ENCODE data around the gene FBXW12.

The FBXW12 gene

GRCh38 chr3:48409291-48410201 is 37.5 kb downstream of the FBXW12 start:
- Histone ChIP-seq H4K91ac (ENCODE audit: low read depth, low read length) (no peak overlapping the region), H3K36me3 (ENCODE audit: control insufficient read depth in 1 of 2, insufficient read depth in 2 of 2, low read length in 2 of 2) (peaks cover 95 to 97% of the 10 kb centered on the region in 2 experiments), H4K12ac (ENCODE audit: low read depth, low read length) (no peak overlapping the region), H3K79me1 (ENCODE audit: low read length) (no peaks in the 10 kb centered on the region), H2BK5ac (ENCODE audit: low read depth, low read length, poor library complexity) (no peak overlapping the region), H3K27ac (ENCODE audit: low read depth, low read length) (no peak overlapping the region), H3K14ac (ENCODE audit: low read length) (no peak overlapping the region), H3K18ac (ENCODE audit: low read length) (no peak overlapping the region), H2AK5ac (ENCODE audit: low read length) (no peak overlapping the region), H3K4me2 (ENCODE audit: low read length) (no peak overlapping the region), H2AFZ (ENCODE audit: insufficient read depth, low read length, poor library complexity) (no peak overlapping the region), H3K79me2 (ENCODE audit: control insufficient read depth, insufficient read depth, low read length, poor library complexity) (no peaks in the 10 kb centered on the region), H3K9me3 (ENCODE audit: insufficient read depth, low read depth, low read length) (peaks cover 2% of the 10 kb centered on the region), H3K4me1 (ENCODE audit: control insufficient read depth in 1 of 2, insufficient read depth in 2 of 2, low read length in 2 of 2) (no peaks in the 10 kb centered on the region), H3K27me3 (ENCODE audit: insufficient read depth, low read length) (no peaks in the 10 kb centered on the region), H3K4ac (ENCODE audit: low read depth, low read length) (no peak overlapping the region), H3K23ac (ENCODE audit: low read length) (no peak overlapping the region), H4K8ac (ENCODE audit: low read depth, low read length) (no peak overlapping the region), H3K9ac (ENCODE audit: low read length) (no peak overlapping the region), H2BK12ac (ENCODE audit: low read length) (no peak overlapping the region), H2BK120ac (ENCODE audit: insufficient read depth, low read length, poor library complexity) (no peak overlapping the region), H3K4me3 (ENCODE audit: low read depth, low read length) (no peak overlapping the region)
- DNase-seq = no peak
- WGBS (ENCODE audit: extremely low coverage, insufficient coverage, insufficient read length) = no CpG with 5 or more reads among the region's 31 CpGs

- no peak overlapping the region for H2BK5ac ChIP-seq (ENCODE audit: low read depth, low read length, poor library complexity)
- H3K4ac ChIP-seq (ENCODE audit: low read depth, low read length) = no peak overlapping the region
- no peaks in the 10 kb centered on the region for H3K79me2 ChIP-seq (ENCODE audit: control insufficient read depth, insufficient read depth, low read length, poor library complexity)
- no peaks in the 10 kb centered on the region for H3K27me3 ChIP-seq (ENCODE audit: insufficient read depth, low read length)
- no peak overlapping the region for H4K8ac ChIP-seq (ENCODE audit: low read depth, low read length)
- no peak overlapping the region for H3K27ac ChIP-seq (ENCODE audit: low read depth, low read length)
- no peak overlapping the region for H3K23ac ChIP-seq (ENCODE audit: low read length)
- H3K36me3 ChIP-seq (ENCODE audit: control insufficient read depth in 1 of 2, insufficient read depth in 2 of 2, low read length in 2 of 2) = peaks cover 95 to 97% of the 10 kb centered on the region in 2 experiments
- H3K79me1 ChIP-seq (ENCODE audit: low read length) = no peaks in the 10 kb centered on the region
- no peak overlapping the region for H3K14ac ChIP-seq (ENCODE audit: low read length)
- H2BK120ac ChIP-seq (ENCODE audit: insufficient read depth, low read length, poor library complexity) = no peak overlapping the region
- no peak overlapping the region for H2BK12ac ChIP-seq (ENCODE audit: low read length)
- H3K4me2 ChIP-seq (ENCODE audit: low read length) = no peak overlapping the region
- H2AFZ ChIP-seq (ENCODE audit: insufficient read depth, low read length, poor library complexity) = no peak overlapping the region
- H3K9ac ChIP-seq (ENCODE audit: low read length) = no peak overlapping the region
- no CpG with 5 or more reads among the region's 16 CpGs for WGBS (ENCODE audit: extremely low coverage, insufficient coverage, insufficient read length)
- H3K9me3 ChIP-seq (ENCODE audit: insufficient read depth, low read depth, low read length) = peaks cover 2% of the 10 kb centered on the region
- H3K18ac ChIP-seq (ENCODE audit: low read length) = no peak overlapping the region
- H4K91ac ChIP-seq (ENCODE audit: low read depth, low read length) = no peak overlapping the region
- no peak overlapping the region for H4K12ac ChIP-seq (ENCODE audit: low read depth, low read length)
- no peak overlapping the region for H3K4me3 ChIP-seq (ENCODE audit: low read depth, low read length)
- no peak overlapping the region for H2AK5ac ChIP-seq (ENCODE audit: low read length)
- DNase-seq = no peak
- H3K4me1 ChIP-seq (ENCODE audit: control insufficient read depth in 1 of 2, insufficient read depth in 2 of 2, low read length in 2 of 2) = no peaks in the 10 kb centered on the region
Measured at GRCh38 chr3:48410205-48411040, 38.4 kb downstream of the FBXW12 start.

GRCh38 chr3:48411041-48411588 is 39.1 kb downstream of the FBXW12 start:
- Histone ChIP-seq H3K9ac (ENCODE audit: low read length) (no peak overlapping the region), H3K9me3 (ENCODE audit: insufficient read depth, low read depth, low read length) (peaks cover 2% of the 10 kb centered on the region), H3K4me3 (ENCODE audit: low read depth, low read length) (no peak overlapping the region), H2AFZ (ENCODE audit: insufficient read depth, low read length, poor library complexity) (no peak overlapping the region), H3K79me2 (ENCODE audit: control insufficient read depth, insufficient read depth, low read length, poor library complexity) (no peaks in the 10 kb centered on the region), H3K27ac (ENCODE audit: low read depth, low read length) (no peak overlapping the region), H3K36me3 (ENCODE audit: control insufficient read depth in 1 of 2, insufficient read depth in 2 of 2, low read length in 2 of 2) (peaks cover 95 to 97% of the 10 kb centered on the region in 2 experiments), H2BK12ac (ENCODE audit: low read length) (no peak overlapping the region), H3K27me3 (ENCODE audit: insufficient read depth, low read length) (no peaks in the 10 kb centered on the region), H3K14ac (ENCODE audit: low read length) (no peak overlapping the region), H3K79me1 (ENCODE audit: low read length) (no peaks in the 10 kb centered on the region), H2BK5ac (ENCODE audit: low read depth, low read length, poor library complexity) (no peak overlapping the region), H3K4ac (ENCODE audit: low read depth, low read length) (no peak overlapping the region), H4K12ac (ENCODE audit: low read depth, low read length) (no peak overlapping the region), H3K4me2 (ENCODE audit: low read length) (no peak overlapping the region), H4K91ac (ENCODE audit: low read depth, low read length) (no peak overlapping the region), H3K23ac (ENCODE audit: low read length) (no peak overlapping the region), H4K8ac (ENCODE audit: low read depth, low read length) (no peak overlapping the region), H3K4me1 (ENCODE audit: control insufficient read depth in 1 of 2, insufficient read depth in 2 of 2, low read length in 2 of 2) (no peaks in the 10 kb centered on the region), H3K18ac (ENCODE audit: low read length) (no peak overlapping the region), H2BK120ac (ENCODE audit: insufficient read depth, low read length, poor library complexity) (no peak overlapping the region), H2AK5ac (ENCODE audit: low read length) (no peak overlapping the region)
- WGBS (ENCODE audit: extremely low coverage, insufficient coverage, insufficient read length) = no CpG with 5 or more reads among the region's 9 CpGs
- no peak for DNase-seq

- Histone ChIP-seq H3K27me3 (ENCODE audit: insufficient read depth, low read length) (no peaks in the 10 kb centered on the region), H2BK5ac (ENCODE audit: low read depth, low read length, poor library complexity) (no peak overlapping the region), H3K9me3 (ENCODE audit: insufficient read depth, low read depth, low read length) (peaks cover 2% of the 10 kb centered on the region), H3K4me1 (ENCODE audit: control insufficient read depth in 1 of 2, insufficient read depth in 2 of 2, low read length in 2 of 2) (no peaks in the 10 kb centered on the region), H3K4me3 (ENCODE audit: low read depth, low read length) (no peak overlapping the region), H3K18ac (ENCODE audit: low read length) (no peak overlapping the region), H3K14ac (ENCODE audit: low read length) (no peak overlapping the region), H4K12ac (ENCODE audit: low read depth, low read length) (no peak overlapping the region), H3K27ac (ENCODE audit: low read depth, low read length) (no peak overlapping the region), H3K4me2 (ENCODE audit: low read length) (no peak overlapping the region), H3K9ac (ENCODE audit: low read length) (no peak overlapping the region), H4K8ac (ENCODE audit: low read depth, low read length) (no peak overlapping the region), H2AFZ (ENCODE audit: insufficient read depth, low read length, poor library complexity) (no peak overlapping the region), H4K91ac (ENCODE audit: low read depth, low read length) (no peak overlapping the region), H3K36me3 (ENCODE audit: control insufficient read depth in 1 of 2, insufficient read depth in 2 of 2, low read length in 2 of 2) (peaks cover 91 to 92% of the 10 kb centered on the region in 2 experiments), H3K4ac (ENCODE audit: low read depth, low read length) (no peak overlapping the region), H3K79me1 (ENCODE audit: low read length) (no peaks in the 10 kb centered on the region), H3K23ac (ENCODE audit: low read length) (no peak overlapping the region), H2BK12ac (ENCODE audit: low read length) (no peak overlapping the region), H2AK5ac (ENCODE audit: low read length) (no peak overlapping the region), H3K79me2 (ENCODE audit: control insufficient read depth, insufficient read depth, low read length, poor library complexity) (no peaks in the 10 kb centered on the region), H2BK120ac (ENCODE audit: insufficient read depth, low read length, poor library complexity) (no peak overlapping the region)
- WGBS (ENCODE audit: extremely low coverage, insufficient coverage, insufficient read length) = no CpG with 5 or more reads among the region's 11 CpGs
- peak in 1 of 2 donors; percentile 47 for DNase-seq
Measured at GRCh38 chr3:48411606-48412374, 39.8 kb downstream of the FBXW12 start.
